GM23248 (cell line): Measurements from ENCODE around the gene GPM6B. TPM values are rescaled to one million over a fixed set of nuclear protein-coding genes. Genes with fewer than 3 reads are reported as not detected.

Source experiments
- DNase-seq: peaks from one replicate; pipeline ENCODE4 v3.0.0-alpha.2; 2015
- H2AFZ ChIP-seq: fragments of 200-600 bp; sonication (generic); 2 replicates; pipeline ENCODE4 v1.6.1; 2016; ENCODE audit warnings: antibody characterized with exemption
- H3F3A ChIP-seq: fragments of 200-600 bp; sonication (generic); 2 replicates; pipeline ENCODE4 v1.6.1; 2016; ENCODE audit warnings: mild to moderate bottlenecking, antibody characterized with exemption, mixed run types; ENCODE audit not compliant: insufficient read depth
- H3K27ac ChIP-seq: fragments of 200-600 bp; sonication (generic); 2 replicates; pipeline ENCODE4 v1.5.1; 2016; ENCODE audit warnings: mild to moderate bottlenecking
- H3K27me3 ChIP-seq: fragments of 200-600 bp; sonication (generic); replicated peaks from 2 replicates; pipeline ENCODE4 v1.6.1; 2016; ENCODE audit warnings: mild to moderate bottlenecking; ENCODE audit not compliant: insufficient read depth
- H3K36me3 ChIP-seq: fragments of 200-600 bp; sonication (generic); 2 replicates; pipeline ENCODE4 v1.6.1; 2016; ENCODE audit warnings: low read depth, mild to moderate bottlenecking
- H3K4me1 ChIP-seq: fragments of 200-600 bp; sonication (generic); 2 replicates; pipeline ENCODE4 v1.6.1; 2016; ENCODE audit warnings: mild to moderate bottlenecking; ENCODE audit not compliant: insufficient read depth
- H3K4me2 ChIP-seq: fragments of 200-600 bp; sonication (generic); one replicate; pipeline ENCODE4 v1.6.1; 2016; ENCODE audit warnings: mild to moderate bottlenecking; ENCODE audit not compliant: unreplicated experiment
- H3K4me3 ChIP-seq: fragments of 200-600 bp; sonication (generic); 2 replicates; pipeline ENCODE4 v1.5.1; 2016; ENCODE audit warnings: mild to moderate bottlenecking
- H3K79me2 ChIP-seq: fragments of 200-600 bp; sonication (generic); 2 replicates; pipeline ENCODE4 v1.6.1; 2016; ENCODE audit warnings: mild to moderate bottlenecking; ENCODE audit not compliant: insufficient read depth
- H3K9ac ChIP-seq: fragments of 200-600 bp; sonication (generic); 2 replicates; pipeline ENCODE4 v1.6.1; 2016; ENCODE audit warnings: mild to moderate bottlenecking
- H3K9me2 ChIP-seq: fragments of 200-600 bp; sonication (generic); 2 replicates; pipeline ENCODE4 v1.6.1; 2016; ENCODE audit warnings: mixed run types, mild to moderate bottlenecking, moderate library complexity; ENCODE audit not compliant: insufficient read depth
- H3K9me3 ChIP-seq: fragments of 200-600 bp; sonication (generic); one replicate; pipeline ENCODE4 v1.6.1; 2017; ENCODE audit warnings: low read depth
- H4K20me1 ChIP-seq: fragments of 200-600 bp; sonication (generic); 2 replicates; pipeline ENCODE4 v1.6.0; 2016; ENCODE audit not compliant: insufficient read depth
- EZH2 ChIP-seq: fragments of 200-600 bp; sonication (generic); IDR thresholded peaks from 2 replicates; pipeline ENCODE4 v1.6.1; 2018; ENCODE audit warnings: antibody characterized with exemption, mild to moderate bottlenecking; ENCODE audit not compliant: insufficient read depth, poor library complexity, severe bottlenecking
- EZH2phosphoT487 ChIP-seq: fragments of 200-600 bp; sonication (generic); IDR thresholded peaks from 2 replicates; pipeline ENCODE4 v1.6.1; 2018; ENCODE audit warnings: antibody characterized with exemption, moderate library complexity, mild to moderate bottlenecking, low read depth; ENCODE audit not compliant: insufficient read depth
- WGBS, 2 experiments: methylation state at CpG; one replicate each; pipeline ENCODE4 v1.1.6; 2015 to 2017; ENCODE audit warnings: low lambda C conversion rate in 2 of 2, low coverage in 1 of 2; ENCODE audit errors: missing lambda C conversion rate in 2 of 2; 5-methylcytosine and 5-hydroxymethylcytosine counted together
- in situ Hi-C: fragments of 300-500 bp; cut with MboI; formaldehyde crosslinking; loops from 2 replicates; pipeline ENCODE4 v1.15.0; 2020
- polyA plus RNA-seq: library from polyadenylated mRNA; unstranded; fragments of >200 nt; fragmentation: Nextera tagmentation; extraction: Ambion mirVana; gene quantifications from 2 replicates; pipeline ENCODE4 v1.2.1, GENCODE V29; 2016
- total RNA-seq: library from RNA; depleted of rRNA; stranded (reverse); fragments of >200 nt; shearing (Covaris generic); gene quantifications from 2 replicates; pipeline ENCODE4 v1.2.3, GENCODE V29; 2014

GPM6B gene
- total and polyA plus RNA-seq, 2 experiments from 2014 or later: 0.40 to 0.65 TPM

GRCh38 chrX:13752141-13752540, 64.8 kb downstream of the GPM6B start:
- Histone ChIP-seq H3K9me2 (no peaks in the 10 kb centered on the region), H3K4me1 (peaks cover 4% of the 10 kb centered on the region; the same call in 1 of the 2 replicates), H3K4me2 (no peak overlapping the region), H4K20me1 (no peaks in the 10 kb centered on the region), H3K79me2 (no peaks in the 10 kb centered on the region), H3K27me3 (no peaks in the 10 kb centered on the region), H3K4me3 (no peak overlapping the region), H3K9me3 (no peaks in the 10 kb centered on the region), H3F3A (peaks cover 5% of the 10 kb centered on the region; the same call in 1 of the 2 replicates), H2AFZ (no peak overlapping the region), H3K9ac (no peak overlapping the region), H3K36me3 (no peaks in the 10 kb centered on the region; the same call in 1 of the 2 replicates), H3K27ac (no peak overlapping the region)
- TF ChIP-seq EZH2phosphoT487 (no peak), EZH2 (no peak)
- WGBS, 2 experiments: 84 to 89% methylated on average over 3 of the region's 3 CpGs
- in situ Hi-C loops: no loop called here
- no peak for DNase-seq

- Histone ChIP-seq H3K9me3 (no peaks in the 10 kb centered on the region), H4K20me1 (no peaks in the 10 kb centered on the region), H2AFZ (no peak overlapping the region), H3K36me3 (no peaks in the 10 kb centered on the region; the same call in 1 of the 2 replicates), H3K9ac (no peak overlapping the region), H3K4me1 (peaks cover 4% of the 10 kb centered on the region; the same call in 1 of the 2 replicates), H3F3A (peaks cover 5% of the 10 kb centered on the region; the same call in 1 of the 2 replicates), H3K4me2 (no peak overlapping the region), H3K79me2 (no peaks in the 10 kb centered on the region), H3K4me3 (no peak overlapping the region), H3K27me3 (no peaks in the 10 kb centered on the region), H3K27ac (no peak overlapping the region), H3K9me2 (no peaks in the 10 kb centered on the region)
- TF ChIP-seq EZH2phosphoT487 (no peak), EZH2 (no peak)
- DNase-seq: no peak
- in situ Hi-C loops: no loop called here
These were observed 66.1 kb downstream of the GPM6B start for GRCh38 chrX:13750812-13751211.

- Histone ChIP-seq H3K36me3 (no peaks in the 10 kb centered on the region; the same call in 1 of the 2 replicates), H4K20me1 (no peaks in the 10 kb centered on the region), H3K79me2 (no peaks in the 10 kb centered on the region), H3K9me2 (no peaks in the 10 kb centered on the region), H3K4me3 (no peak overlapping the region), H3K9ac (no peak overlapping the region), H3K4me1 (peaks cover 4% of the 10 kb centered on the region; the same call in 1 of the 2 replicates), H3K27ac (no peak overlapping the region), H3K9me3 (no peaks in the 10 kb centered on the region), H3K4me2 (no peak overlapping the region), H2AFZ (no peak overlapping the region), H3F3A (peaks cover 5% of the 10 kb centered on the region; the same call in 1 of the 2 replicates), H3K27me3 (no peaks in the 10 kb centered on the region)
- DNase-seq: peak; percentile 28
- no peak for TF ChIP-seq EZH2
- no peak for TF ChIP-seq EZH2phosphoT487
- in situ Hi-C loops: no loop called here
These were observed 66.7 kb downstream of the GPM6B start for GRCh38 chrX:13750204-13750603.

GRCh38 chrX:13748486-13748885, 68.4 kb downstream of the GPM6B start:
- in situ Hi-C loops: loop anchor here (25.0 kb wide), 1 partner anchor 236 kb away; no protein-coding TSS in a partner anchor
- H3K36me3 ChIP-seq: no peaks in the 10 kb centered on the region; the same call in 1 of the 2 replicates
- no peak overlapping the region for H3K4me3 ChIP-seq
- H4K20me1 ChIP-seq: no peaks in the 10 kb centered on the region
- peaks cover 4% of the 10 kb centered on the region; the same call in 1 of the 2 replicates for H3K4me1 ChIP-seq
- H3K27ac ChIP-seq: peak overlapping the region; percentile 57
- H3F3A ChIP-seq: peaks cover 5% of the 10 kb centered on the region; the same call in 1 of the 2 replicates
- TF ChIP-seq EZH2phosphoT487 (no peak), EZH2 (no peak)
- no peaks in the 10 kb centered on the region for H3K27me3 ChIP-seq
- DNase-seq: peak; percentile 57
- 11 to 31% methylated on average over 3 of the region's 3 CpGs for WGBS, 2 experiments
- H3K9me2 ChIP-seq: no peaks in the 10 kb centered on the region
- H2AFZ ChIP-seq: no peak overlapping the region
- H3K9me3 ChIP-seq: no peaks in the 10 kb centered on the region
- no peaks in the 10 kb centered on the region for H3K79me2 ChIP-seq
- 0 out of 2 replicates have a peak overlapping the region, but pooled peaks have one; percentile 14 for H3K9ac ChIP-seq
- H3K4me2 ChIP-seq: no peak overlapping the region

- no peaks in the 10 kb centered on the region; the same call in 1 of the 2 replicates for H3K36me3 ChIP-seq
- 0 out of 2 replicates have a peak overlapping the region, but pooled peaks have one; percentile 14 for H3K9ac ChIP-seq
- no peak overlapping the region for H3K4me2 ChIP-seq
- H3F3A ChIP-seq: peaks cover 5% of the 10 kb centered on the region; the same call in 1 of the 2 replicates
- 11 to 30% methylated on average over 2 of the region's 2 CpGs for WGBS, 2 experiments
- H3K9me2 ChIP-seq: no peaks in the 10 kb centered on the region
- H3K9me3 ChIP-seq: no peaks in the 10 kb centered on the region
- no peak overlapping the region for H3K4me3 ChIP-seq
- no peaks in the 10 kb centered on the region for H4K20me1 ChIP-seq
- peak overlapping the region; percentile 57 for H3K27ac ChIP-seq
- H3K27me3 ChIP-seq: no peaks in the 10 kb centered on the region
- H3K4me1 ChIP-seq: peaks cover 4% of the 10 kb centered on the region; the same call in 1 of the 2 replicates
- no peaks in the 10 kb centered on the region for H3K79me2 ChIP-seq
- DNase-seq: peak; percentile 70
- TF ChIP-seq EZH2 (no peak), EZH2phosphoT487 (no peak)
- no peak overlapping the region for H2AFZ ChIP-seq
- in situ Hi-C loops: loop anchor here (25.0 kb wide), 1 partner anchor 236 kb away; no protein-coding TSS in a partner anchor
These were observed 69.1 kb downstream of the GPM6B start for GRCh38 chrX:13747836-13748235.
